Measurements from ENCODE around the gene NETO2. TPM values are rescaled to one million over a fixed set of nuclear protein-coding genes. Genes with fewer than 3 reads are reported as not detected.

NETO2 gene
- total and polyA plus RNA-seq, 7 donors = 1.6 to 30.5 (median 3.9) TPM

DNA sequence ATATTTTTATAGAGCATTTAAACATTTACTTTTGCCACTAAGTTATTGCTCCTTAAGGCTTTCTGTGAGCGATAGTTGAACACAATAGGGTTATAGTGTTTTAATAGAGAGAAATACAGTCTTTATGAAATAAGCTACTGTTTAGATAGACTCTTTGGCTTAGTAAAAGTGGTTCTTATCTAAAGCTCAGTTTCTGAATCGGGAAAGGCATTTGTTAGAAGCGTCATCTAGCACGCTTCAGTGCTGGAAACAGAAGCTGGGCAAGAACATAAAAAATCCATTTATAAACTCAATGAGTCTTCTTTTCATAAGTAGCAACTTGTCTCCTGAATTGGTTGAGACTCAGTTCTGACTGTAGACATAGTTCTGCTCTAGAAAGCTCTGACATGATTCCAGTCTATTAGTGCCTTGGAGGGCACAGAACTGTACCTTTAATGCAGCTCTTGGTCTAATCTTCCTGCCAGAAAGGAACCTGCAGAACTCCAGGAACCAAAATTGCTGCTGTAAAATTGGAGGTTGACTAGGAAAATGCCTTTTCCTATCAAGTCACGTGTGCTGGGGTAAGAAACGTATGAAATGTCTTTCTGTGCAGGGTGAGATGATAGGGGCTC, 114.9 kb downstream of the NETO2 start:
- DNase-seq = no peak
- Histone ChIP-seq H3K36me3 (ENCODE audit: insufficient read depth in 1 of 2, low read depth in 1 of 2) (no peaks in the 10 kb centered on the region), H3K4me3 (no peak overlapping the region), H3K9me3 (no peaks in the 10 kb centered on the region), H3K4me1 (no peaks in the 10 kb centered on the region), H3K27ac (no peak overlapping the region), H3K27me3 (ENCODE audit: insufficient read depth in 3 of 3, low read length in 2 of 3) (no peaks in the 10 kb centered on the region)
- TF ChIP-seq, protein P1, sequence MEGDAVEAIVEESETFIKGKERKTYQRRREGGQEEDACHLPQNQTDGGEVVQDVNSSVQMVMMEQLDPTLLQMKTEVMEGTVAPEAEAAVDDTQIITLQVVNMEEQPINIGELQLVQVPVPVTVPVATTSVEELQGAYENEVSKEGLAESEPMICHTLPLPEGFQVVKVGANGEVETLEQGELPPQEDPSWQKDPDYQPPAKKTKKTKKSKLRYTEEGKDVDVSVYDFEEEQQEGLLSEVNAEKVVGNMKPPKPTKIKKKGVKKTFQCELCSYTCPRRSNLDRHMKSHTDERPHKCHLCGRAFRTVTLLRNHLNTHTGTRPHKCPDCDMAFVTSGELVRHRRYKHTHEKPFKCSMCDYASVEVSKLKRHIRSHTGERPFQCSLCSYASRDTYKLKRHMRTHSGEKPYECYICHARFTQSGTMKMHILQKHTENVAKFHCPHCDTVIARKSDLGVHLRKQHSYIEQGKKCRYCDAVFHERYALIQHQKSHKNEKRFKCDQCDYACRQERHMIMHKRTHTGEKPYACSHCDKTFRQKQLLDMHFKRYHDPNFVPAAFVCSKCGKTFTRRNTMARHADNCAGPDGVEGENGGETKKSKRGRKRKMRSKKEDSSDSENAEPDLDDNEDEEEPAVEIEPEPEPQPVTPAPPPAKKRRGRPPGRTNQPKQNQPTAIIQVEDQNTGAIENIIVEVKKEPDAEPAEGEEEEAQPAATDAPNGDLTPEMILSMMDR (IDR thresholded peaks at IDR 0.05) = no peak
- intact Hi-C loops (cut with DNase I) = loop anchor here in 1 of 2 donors (5.0 kb wide), 1 partner anchor 162 kb away; no protein-coding TSS in a partner anchor
- ATAC-seq = no peak
- WGBS, 3 donors = 58 to 76% (median 75%) methylated on average over 6 of the region's 6 CpGs

Other genes starting within 250 kb of the NETO2 start
- 10 to 100 TPM; 64.3 to 96.4 (median 84.7) TPM for gene DNAJA2, start 170.3 kb downstream of the NETO2 start, total RNA-seq
- gene DNAJA2, start 170.3 kb downstream of the NETO2 start, polyA plus RNA-seq = 10 to 100 TPM; 68.7 to 78.5 (median 69.3) TPM